Liver (tissue), 3 donors: ENCODE results near the gene LKAAEAR1.

ENCODE experiments used
- CTCF ChIP-seq: fragments of 150-350 bp; IDR thresholded peaks from 2 replicates; pipeline ENCODE4 v1.5.1; 2017; ENCODE audit warnings: improper control_type of control experiment, low read depth, low read length; ENCODE audit not compliant: missing input control
- EGR1 ChIP-seq, 2 donors: IDR thresholded peaks; 2 replicates each; pipeline ENCODE4 v1.6.1; 2016 to 2018; ENCODE audit warnings: antibody characterized with exemption in 2 of 2, low read depth in 2 of 2
- donor health status: healthy.
- donor health status: healthy.

GRCh38 chr20:64113444-64113775 is 29.2 kb upstream of the LKAAEAR1 start:
- TF ChIP-seq CTCF (no peak), EGR1 (IDR thresholded peaks at IDR 0.05; ENCODE audit: low read depth in 2 of 2) (no peak)
